ENCODE measurements around the gene USP33.

The USP33 gene

GRCh38 chr1:77673030-77673429, 86.6 kb downstream of the USP33 start:
- H3K27ac ChIP-seq: no peak overlapping the region
- H2AFZ ChIP-seq (ENCODE audit: low read depth): no peak overlapping the region
- H3K9ac ChIP-seq: no peak overlapping the region
- no peak overlapping the region for H3K4me2 ChIP-seq
- 0 out of 2 replicates have a peak, but pooled peaks cover 4% of the 10 kb centered on the region for H4K20me1 ChIP-seq (ENCODE audit: insufficient read depth)
- H3K4me3 ChIP-seq (IDR thresholded peaks at IDR 0.05; ENCODE audit: insufficient read depth, low read depth, low read length): no peak overlapping the region
- H3K79me2 ChIP-seq (ENCODE audit: insufficient read depth, low read depth): peaks cover 99% of the 10 kb centered on the region
- H3K27me3 ChIP-seq (ENCODE audit: insufficient read depth, low read depth): no peaks in the 10 kb centered on the region
- H3K36me3 ChIP-seq (ENCODE audit: insufficient read depth): no peaks in the 10 kb centered on the region
- peaks cover 46% of the 10 kb centered on the region for H3K4me1 ChIP-seq (ENCODE audit: low read depth, poor library complexity, severe bottlenecking)
- TF ChIP-seq CTCF (conservative IDR thresholded peaks at IDR 0.05; ENCODE audit: low read depth, low read length): no peak

- 0 out of 2 replicates have a peak, but pooled peaks cover 1% of the 10 kb centered on the region for H4K20me1 ChIP-seq (ENCODE audit: insufficient read depth)
- no peak overlapping the region for H2AFZ ChIP-seq (ENCODE audit: low read depth)
- H3K36me3 ChIP-seq (ENCODE audit: insufficient read depth): no peaks in the 10 kb centered on the region
- peaks cover 99% of the 10 kb centered on the region for H3K79me2 ChIP-seq (ENCODE audit: insufficient read depth, low read depth)
- TF ChIP-seq CTCF (conservative IDR thresholded peaks at IDR 0.05; ENCODE audit: low read depth, low read length): no peak
- no peak overlapping the region for H3K27ac ChIP-seq
- H3K4me1 ChIP-seq (ENCODE audit: low read depth, poor library complexity, severe bottlenecking): peaks cover 49% of the 10 kb centered on the region
- no peak overlapping the region; the same call in 1 of the 2 replicates for H3K4me2 ChIP-seq
- no peak overlapping the region for H3K4me3 ChIP-seq (IDR thresholded peaks at IDR 0.05; ENCODE audit: insufficient read depth, low read depth, low read length)
- no peaks in the 10 kb centered on the region for H3K27me3 ChIP-seq (ENCODE audit: insufficient read depth, low read depth)
- H3K9ac ChIP-seq: no peak overlapping the region
These were observed 87.3 kb downstream of the USP33 start for GRCh38 chr1:77672374-77672773.

DNA sequence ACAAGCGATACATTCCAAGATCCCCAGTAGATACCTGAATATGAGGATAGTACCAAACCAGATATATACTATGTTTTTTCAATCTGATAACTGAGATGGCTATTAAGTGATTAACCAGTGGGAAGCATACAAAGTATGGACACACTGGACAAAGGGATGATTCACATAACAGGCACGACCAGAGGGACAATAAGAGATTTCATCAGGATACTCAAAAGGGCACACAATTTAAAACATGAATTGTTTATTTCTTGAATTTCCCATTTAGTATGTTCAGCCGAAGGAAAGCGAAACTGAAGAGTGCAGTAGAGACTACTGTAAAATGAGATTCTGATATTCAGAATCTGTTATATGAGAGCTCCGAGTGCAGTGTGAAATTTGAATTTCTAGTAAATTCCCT, 87.8 kb downstream of the USP33 start:
- no peak for TF ChIP-seq CTCF (conservative IDR thresholded peaks at IDR 0.05; ENCODE audit: low read depth, low read length)
- Histone ChIP-seq H4K20me1 (ENCODE audit: insufficient read depth) (no peaks in the 10 kb centered on the region), H3K27ac (no peak overlapping the region; the same call in 1 of the 2 replicates), H3K79me2 (ENCODE audit: insufficient read depth, low read depth) (peaks cover 97% of the 10 kb centered on the region), H3K4me1 (ENCODE audit: low read depth, poor library complexity, severe bottlenecking) (peaks cover 49% of the 10 kb centered on the region), H3K9ac (no peak overlapping the region), H3K4me3 (IDR thresholded peaks at IDR 0.05; ENCODE audit: insufficient read depth, low read depth, low read length) (no peak overlapping the region), H2AFZ (ENCODE audit: low read depth) (no peak overlapping the region), H3K36me3 (ENCODE audit: insufficient read depth) (no peaks in the 10 kb centered on the region), H3K4me2 (peak overlapping the region; percentile 33; the same call in 1 of the 2 replicates), H3K27me3 (ENCODE audit: insufficient read depth, low read depth) (no peaks in the 10 kb centered on the region)

DNA sequence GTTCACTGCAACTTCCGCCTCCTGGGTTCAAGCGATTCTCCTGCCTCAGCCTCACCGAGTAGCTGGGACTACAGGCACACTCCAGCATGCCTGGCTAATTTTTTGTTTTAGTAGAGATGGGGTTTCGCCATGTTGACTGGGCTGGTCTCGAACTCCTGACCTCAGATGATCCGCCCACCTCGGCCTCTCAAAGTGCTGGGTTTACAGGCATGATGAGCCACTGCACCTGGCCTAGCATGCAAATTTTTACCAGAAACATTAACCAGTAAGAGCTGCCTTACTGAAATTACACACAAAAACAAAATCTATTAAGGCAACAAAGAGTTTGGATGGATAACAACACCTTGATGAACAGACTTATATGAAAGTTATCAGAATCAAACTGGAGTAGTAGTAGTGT, 89.3 kb downstream of the USP33 start:
- no peaks in the 10 kb centered on the region for H4K20me1 ChIP-seq (ENCODE audit: insufficient read depth)
- TF ChIP-seq CTCF (conservative IDR thresholded peaks at IDR 0.05; ENCODE audit: low read depth, low read length): no peak
- peaks cover 97% of the 10 kb centered on the region for H3K79me2 ChIP-seq (ENCODE audit: insufficient read depth, low read depth)
- no peaks in the 10 kb centered on the region for H3K36me3 ChIP-seq (ENCODE audit: insufficient read depth)
- no peak overlapping the region for H3K9ac ChIP-seq
- H2AFZ ChIP-seq (ENCODE audit: low read depth): no peak overlapping the region
- H3K4me1 ChIP-seq (ENCODE audit: low read depth, poor library complexity, severe bottlenecking): peaks cover 49% of the 10 kb centered on the region
- H3K4me3 ChIP-seq (IDR thresholded peaks at IDR 0.05; ENCODE audit: insufficient read depth, low read depth, low read length): no peak overlapping the region
- no peaks in the 10 kb centered on the region for H3K27me3 ChIP-seq (ENCODE audit: insufficient read depth, low read depth)
- H3K4me2 ChIP-seq: no peak overlapping the region
- H3K27ac ChIP-seq: no peak overlapping the region

Measured in KMS-11 (cell line).